DND-41 (cell line): ENCODE data around the gene TEF.

Experiments used
- ATAC-seq: fragments of 200-7000 bp; cut with Tn5 transposase; 3 replicates; pipeline ENCODE4 v1.9.1; 2021; ENCODE audit warnings: low read depth; ENCODE audit not compliant: insufficient read depth
- DNase-seq: peaks from one replicate; pipeline ENCODE4 v3.0.0-alpha.2; 2020
- H2AFZ ChIP-seq: 2 replicates; pipeline ENCODE4 v1.6.0; 2012; ENCODE audit warnings: low read depth, low read length
- H3K27ac ChIP-seq: 2 replicates; pipeline ENCODE4 v1.5.1; 2012; ENCODE audit warnings: low read length, inconsistent platforms
- H3K27me3 ChIP-seq: fragments of 200-600 bp; sonication (generic); 2 replicates; pipeline ENCODE4 v1.6.0; 2012; ENCODE audit warnings: low read length, mild to moderate bottlenecking, inconsistent platforms; ENCODE audit not compliant: insufficient read depth, poor library complexity
- H3K36me3 ChIP-seq: 2 replicates; pipeline ENCODE4 v1.5.1; 2012; ENCODE audit warnings: low read length, inconsistent platforms; ENCODE audit not compliant: insufficient read depth
- H3K4me1 ChIP-seq: 2 replicates; pipeline ENCODE4 v1.5.1; 2012; ENCODE audit warnings: mild to moderate bottlenecking, low read length; ENCODE audit not compliant: insufficient read depth
- H3K4me2 ChIP-seq: 2 replicates; pipeline ENCODE4 v1.6.0; 2012; ENCODE audit warnings: mild to moderate bottlenecking, moderate library complexity, low read length, inconsistent platforms; ENCODE audit not compliant: insufficient read depth
- H3K4me3 ChIP-seq, 2 experiments: fragments of 200-600 bp in 1 of 2; shearing (Covaris generic) in 1 of 2; 2 replicates each; pipeline ENCODE4 v1.5.1; 2012 to 2016; ENCODE audit warnings: inconsistent platforms in 2 of 2, low read length in 2 of 2, mild to moderate bottlenecking in 2 of 2, low read depth in 1 of 2, moderate library complexity in 1 of 2
- H3K79me2 ChIP-seq: 2 replicates; pipeline ENCODE4 v1.6.0; 2012; ENCODE audit warnings: low read length, inconsistent platforms; ENCODE audit not compliant: insufficient read depth
- H3K9ac ChIP-seq: 2 replicates; pipeline ENCODE4 v1.6.0; 2012; ENCODE audit warnings: low read depth, mild to moderate bottlenecking, inconsistent platforms, low read length, moderate library complexity
- H3K9me3 ChIP-seq: 2 replicates; pipeline ENCODE4 v1.5.1; 2012; ENCODE audit warnings: low read length, moderate library complexity, mild to moderate bottlenecking, inconsistent platforms; ENCODE audit not compliant: insufficient read depth, severe bottlenecking
- H4K20me1 ChIP-seq: 2 replicates; pipeline ENCODE4 v1.6.0; 2012; ENCODE audit warnings: low read length; ENCODE audit not compliant: insufficient read depth
- CTCF ChIP-seq: IDR thresholded peaks from 2 replicates; pipeline ENCODE4 v1.5.1; 2012; ENCODE audit warnings: borderline replicate concordance, low read length, moderate library complexity, mild to moderate bottlenecking; ENCODE audit not compliant: poor library complexity, severe bottlenecking; ENCODE audit errors: extremely low read depth
- EZH2 ChIP-seq: IDR thresholded peaks from 3 replicates; pipeline ENCODE4 v1.6.1; 2012; ENCODE audit warnings: borderline replicate concordance, low read depth, mild to moderate bottlenecking, moderate library complexity, low read length, inconsistent platforms; ENCODE audit not compliant: severe bottlenecking

The TEF gene

GRCh38 chr22:41446057-41446501 lies 64.3 kb downstream of the TEF start:
- H3K4me3 ChIP-seq, result peak overlapping the region; percentile 89 to 93
- peak overlapping the region; percentile 94 for H3K9ac ChIP-seq
- peaks cover 71% of the 10 kb centered on the region for H3K79me2 ChIP-seq
- peak overlapping the region; percentile 75 for H3K27ac ChIP-seq
- H3K4me2 ChIP-seq, result peak overlapping the region; percentile 84
- ATAC-seq (no peak), DNase-seq (no peak)
- H3K27me3 ChIP-seq, result no peaks in the 10 kb centered on the region
- peaks cover 29% of the 10 kb centered on the region for H3K4me1 ChIP-seq
- peaks cover 16% of the 10 kb centered on the region; the same call in 1 of the 2 replicates for H4K20me1 ChIP-seq
- H3K9me3 ChIP-seq, result no peaks in the 10 kb centered on the region
- no peak for TF ChIP-seq EZH2
- TF ChIP-seq CTCF, result no peak
- H2AFZ ChIP-seq, result peak overlapping the region; percentile 65
- H3K36me3 ChIP-seq, result peaks cover 19% of the 10 kb centered on the region

- peak within 1 kb of the TSS; percentile 89 to 93 for H3K4me3 ChIP-seq
- ATAC-seq, result peak; percentile 44
- H4K20me1 ChIP-seq, result peaks cover 16% of the 10 kb centered on the region; the same call in 1 of the 2 replicates
- H2AFZ ChIP-seq, result peak within 1 kb of the TSS; percentile 80
- H3K4me1 ChIP-seq, result peaks cover 29% of the 10 kb centered on the region
- H3K9me3 ChIP-seq, result no peaks in the 10 kb centered on the region
- peaks cover 65% of the 10 kb centered on the region for H3K79me2 ChIP-seq
- no peak for TF ChIP-seq CTCF
- no peak for TF ChIP-seq EZH2
- no peaks in the 10 kb centered on the region for H3K27me3 ChIP-seq
- peaks cover 16% of the 10 kb centered on the region for H3K36me3 ChIP-seq
- DNase-seq, result peak; percentile 96
- peak within 1 kb of the TSS; percentile 96 for H3K27ac ChIP-seq
- peak within 1 kb of the TSS; percentile 84 for H3K4me2 ChIP-seq
- peak within 1 kb of the TSS; percentile 94 for H3K9ac ChIP-seq
Observed at GRCh38 chr22:41446639-41447434, 65.1 kb downstream of the TEF start, which contains the start of gene TOB2. Gene TOB2, minus strand, starts transcription at chr22:41446801. Its CDS starts 9,456 bp downstream, at chr22:41437345.

GRCh38 chr22:41447435-41448188 lies 65.9 kb downstream of the TEF start:
- Histone ChIP-seq H3K9me3 (no peaks in the 10 kb centered on the region), H3K9ac (peak overlapping the region; percentile 94), H3K4me1 (peaks cover 25% of the 10 kb centered on the region), H3K27me3 (no peaks in the 10 kb centered on the region), H3K79me2 (peaks cover 58% of the 10 kb centered on the region), H2AFZ (peak overlapping the region; percentile 80), H3K4me3 (peak overlapping the region; percentile 89 to 93), H3K36me3 (peaks cover 11% of the 10 kb centered on the region), H3K27ac (peak overlapping the region; percentile 96), H4K20me1 (peaks cover 13% of the 10 kb centered on the region; the same call in 1 of the 2 replicates), H3K4me2 (peak overlapping the region; percentile 84)
- ATAC-seq (peak; percentile 18), DNase-seq (peak; percentile 79)
- no peak for TF ChIP-seq CTCF
- TF ChIP-seq EZH2, result no peak
